ENCODE data around the gene TNRC6A.

TNRC6A gene

DNA sequence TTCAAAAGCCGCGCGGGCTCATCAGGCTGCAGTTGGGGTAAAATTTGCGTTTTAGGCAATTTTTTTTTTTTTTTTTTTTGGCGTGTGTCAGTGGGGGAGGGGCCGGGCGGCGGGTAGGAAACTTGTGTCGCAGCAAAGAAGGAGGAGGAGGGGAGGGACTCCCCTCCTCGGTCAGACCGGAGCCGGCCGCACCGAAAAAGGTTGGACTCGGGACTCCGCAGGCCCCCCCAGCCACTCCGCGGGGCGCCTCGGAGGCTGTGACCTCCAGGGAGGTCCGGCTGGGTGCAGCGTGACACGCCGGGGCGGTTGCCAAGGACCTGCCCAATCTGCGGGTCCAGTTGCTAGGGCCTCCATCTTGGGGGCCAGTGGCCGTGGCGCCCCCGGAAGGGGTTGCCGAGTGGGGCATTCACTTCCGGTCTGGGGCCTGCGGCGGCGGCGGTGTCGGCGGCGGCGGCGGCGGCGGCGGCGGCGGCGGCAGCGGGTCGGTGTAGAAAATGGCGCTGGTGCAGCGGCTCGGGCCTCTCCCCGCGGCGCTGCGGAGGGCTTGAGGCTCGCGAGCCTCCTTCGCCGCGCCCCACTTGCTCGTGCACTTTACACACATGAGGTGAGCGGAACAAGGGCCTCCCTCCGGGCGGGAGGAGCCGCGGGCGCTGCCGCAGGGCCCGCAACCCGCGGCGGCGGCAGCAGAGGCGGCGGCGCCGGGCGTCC, at the start of gene TNRC6A:
TNRC6A (plus strand) TSS at position 409 of the 708 bp plus-strand sequence; CDS start at position 600, 191 bp downstream.
- TF ChIP-seq, protein P1, sequence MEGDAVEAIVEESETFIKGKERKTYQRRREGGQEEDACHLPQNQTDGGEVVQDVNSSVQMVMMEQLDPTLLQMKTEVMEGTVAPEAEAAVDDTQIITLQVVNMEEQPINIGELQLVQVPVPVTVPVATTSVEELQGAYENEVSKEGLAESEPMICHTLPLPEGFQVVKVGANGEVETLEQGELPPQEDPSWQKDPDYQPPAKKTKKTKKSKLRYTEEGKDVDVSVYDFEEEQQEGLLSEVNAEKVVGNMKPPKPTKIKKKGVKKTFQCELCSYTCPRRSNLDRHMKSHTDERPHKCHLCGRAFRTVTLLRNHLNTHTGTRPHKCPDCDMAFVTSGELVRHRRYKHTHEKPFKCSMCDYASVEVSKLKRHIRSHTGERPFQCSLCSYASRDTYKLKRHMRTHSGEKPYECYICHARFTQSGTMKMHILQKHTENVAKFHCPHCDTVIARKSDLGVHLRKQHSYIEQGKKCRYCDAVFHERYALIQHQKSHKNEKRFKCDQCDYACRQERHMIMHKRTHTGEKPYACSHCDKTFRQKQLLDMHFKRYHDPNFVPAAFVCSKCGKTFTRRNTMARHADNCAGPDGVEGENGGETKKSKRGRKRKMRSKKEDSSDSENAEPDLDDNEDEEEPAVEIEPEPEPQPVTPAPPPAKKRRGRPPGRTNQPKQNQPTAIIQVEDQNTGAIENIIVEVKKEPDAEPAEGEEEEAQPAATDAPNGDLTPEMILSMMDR (IDR thresholded peaks at IDR 0.05; ENCODE audit: borderline replicate concordance, insufficient read depth, low read depth, low read length) = no peak
- H3K4me3 ChIP-seq (ENCODE audit: low read depth, low read length) = peak within 1 kb of the TSS; percentile 84

DNA sequence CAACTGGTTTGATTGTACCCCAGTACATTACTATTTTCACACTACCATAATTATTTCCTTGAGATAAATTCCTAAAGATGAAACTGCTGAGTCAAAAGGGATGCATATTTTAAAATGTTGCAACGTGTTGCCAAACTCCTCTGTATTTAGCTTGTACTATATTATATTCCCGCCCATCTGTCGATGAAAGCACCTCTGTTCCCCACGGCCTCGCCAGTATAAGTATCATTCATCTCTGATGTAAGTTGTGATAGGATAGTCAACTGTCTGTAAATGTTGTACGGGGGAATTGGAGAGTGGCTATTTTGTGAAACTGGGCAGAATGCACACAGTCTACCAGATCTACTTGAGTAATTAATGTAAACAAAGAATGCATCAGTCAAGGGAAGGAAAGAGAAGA, 47.7 kb upstream of the TNRC6A start:
- TF ChIP-seq, protein P1 (IDR thresholded peaks at IDR 0.05; ENCODE audit: borderline replicate concordance, insufficient read depth, low read depth, low read length) = no peak

DNA sequence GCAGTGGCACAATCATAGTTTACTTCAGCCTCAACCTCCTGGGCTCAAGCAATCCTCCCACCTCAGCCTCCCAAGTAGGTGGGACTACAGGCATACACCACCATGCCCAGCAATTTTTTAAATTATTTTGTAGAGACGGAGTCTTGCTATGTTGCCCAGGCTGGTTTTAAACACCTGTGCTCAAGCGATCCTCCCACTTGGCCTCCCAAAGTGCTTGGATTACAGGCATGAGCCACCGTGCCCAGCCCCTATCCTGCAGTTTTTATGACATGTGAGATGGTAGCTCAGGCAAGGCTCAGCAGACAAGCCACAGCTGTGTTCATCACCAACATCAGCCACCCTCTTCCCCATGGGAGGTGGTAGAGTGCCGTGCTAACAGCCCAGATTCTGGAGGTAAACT, 46.2 kb upstream of the TNRC6A start:
- no peak overlapping the region for H3K4me3 ChIP-seq (ENCODE audit: low read depth, low read length)
- TF ChIP-seq, protein P1 (IDR thresholded peaks at IDR 0.05; ENCODE audit: borderline replicate concordance, insufficient read depth, low read depth, low read length) = no peak

More for the DNA sequence above, 47.7 kb upstream of the TNRC6A start:
- H3K4me3 ChIP-seq (ENCODE audit: low read depth, low read length) = no peak overlapping the region

DNA sequence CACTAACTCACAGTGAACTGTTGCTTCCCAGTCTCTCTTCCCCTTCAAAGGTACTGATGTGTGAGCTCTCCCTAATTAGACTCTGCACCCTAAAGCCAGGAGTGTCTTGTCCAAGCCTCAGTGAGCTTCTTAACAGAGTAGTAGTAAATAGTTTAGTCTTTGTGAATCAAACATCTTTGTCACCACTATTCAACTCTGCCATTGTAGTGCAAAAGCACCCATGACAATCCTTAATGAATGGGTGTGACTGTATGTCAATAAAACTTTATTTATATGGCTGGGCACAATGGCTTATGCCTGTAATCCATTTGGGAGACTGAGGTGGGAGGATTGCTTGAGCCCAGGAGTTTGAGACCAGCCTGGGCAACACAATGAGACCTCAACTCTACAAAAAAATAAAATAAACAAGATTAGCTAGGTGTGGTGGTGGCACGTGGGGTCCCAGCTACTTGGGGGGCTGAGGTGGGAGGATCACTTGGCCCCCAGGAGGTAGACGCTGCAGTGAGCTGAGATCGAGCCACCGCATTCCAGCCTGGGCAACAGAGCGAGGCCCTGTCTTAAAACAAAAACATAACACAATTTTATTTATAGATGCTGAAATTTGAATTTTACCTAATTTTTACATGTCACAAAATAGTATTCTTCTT, 45.5 kb upstream of the TNRC6A start:
- H3K4me3 ChIP-seq (ENCODE audit: low read depth, low read length) = no peak overlapping the region
- TF ChIP-seq, protein P1 (IDR thresholded peaks at IDR 0.05; ENCODE audit: borderline replicate concordance, insufficient read depth, low read depth, low read length) = no peak

DNA sequence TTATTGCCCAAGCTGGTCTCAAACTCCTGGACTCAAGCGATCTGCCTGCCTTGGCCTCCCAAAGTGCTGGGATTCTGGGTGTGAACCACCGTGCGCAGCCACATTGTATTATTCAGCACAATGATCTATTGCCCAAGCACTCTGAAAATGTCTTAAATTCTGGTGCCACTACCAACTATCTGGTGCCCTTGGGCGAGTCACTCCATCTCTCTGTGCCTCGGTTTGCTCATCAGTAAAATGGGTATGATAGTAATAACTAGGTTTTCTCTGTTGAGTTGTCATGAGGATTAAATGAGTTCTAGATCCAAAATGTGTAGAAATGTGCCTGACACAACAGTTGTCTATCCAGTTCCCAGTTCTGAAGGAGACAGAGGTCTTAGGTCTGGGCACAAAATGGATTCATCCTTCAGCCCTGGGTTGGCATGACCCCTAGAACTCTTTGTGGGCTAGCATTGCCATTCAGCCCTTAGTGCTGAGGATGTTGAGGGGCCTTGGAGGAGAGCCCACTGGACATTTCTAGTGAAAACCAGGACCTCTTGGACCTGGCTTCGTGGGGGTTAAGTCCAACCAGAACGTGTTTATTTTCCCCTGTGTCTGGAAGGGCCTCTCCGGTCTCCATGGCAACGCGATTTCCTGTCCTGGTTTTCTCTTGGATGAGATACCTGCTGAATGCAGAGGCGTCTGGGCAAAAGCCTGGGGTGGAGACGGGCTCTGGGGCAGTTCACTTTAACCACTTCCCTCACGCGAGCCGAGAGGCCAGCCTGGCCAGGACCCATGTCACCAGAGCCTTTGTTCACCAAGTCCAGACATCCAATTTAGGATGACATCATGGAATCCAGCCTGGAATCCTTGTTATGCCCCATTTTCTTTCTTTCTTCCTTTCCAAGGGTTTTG, 43.7 kb upstream of the TNRC6A start:
- no peak overlapping the region for H3K4me3 ChIP-seq (ENCODE audit: low read depth, low read length)
- TF ChIP-seq, protein P1 (IDR thresholded peaks at IDR 0.05; ENCODE audit: borderline replicate concordance, insufficient read depth, low read depth, low read length) = no peak

DNA sequence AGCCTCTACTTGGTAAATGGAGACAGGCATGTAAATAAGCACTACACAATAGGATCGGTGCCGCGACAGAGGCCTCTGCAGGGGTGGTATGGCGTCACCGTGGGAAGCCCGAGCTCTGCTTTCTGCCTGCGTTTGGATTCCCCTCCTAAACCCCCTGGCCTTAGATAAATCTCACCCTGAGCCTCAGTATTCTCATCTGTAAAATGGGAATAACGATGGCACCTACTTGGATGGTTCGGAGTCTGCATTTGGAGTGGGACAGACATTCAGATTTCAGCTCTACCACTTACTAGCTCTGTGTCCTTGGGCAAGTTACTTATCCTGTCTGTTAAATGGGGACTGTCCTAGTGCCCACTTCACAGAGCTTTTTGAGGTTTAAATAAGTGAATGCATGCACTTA, 42.8 kb upstream of the TNRC6A start:
- TF ChIP-seq, protein P1 (IDR thresholded peaks at IDR 0.05; ENCODE audit: borderline replicate concordance, insufficient read depth, low read depth, low read length) = no peak
- no peak overlapping the region for H3K4me3 ChIP-seq (ENCODE audit: low read depth, low read length)
